IPS DF 6.9 (cell line): ENCODE results near the gene SPO11.

ENCODE experiments used
- DNase-seq: peaks from one replicate; pipeline ENCODE4 v3.0.0-alpha.2; 2013; ENCODE audit warnings: low read depth, low spot score
- H3K27ac ChIP-seq: one replicate; pipeline ENCODE4 v1.5.1; 2013; ENCODE audit warnings: low read length, control low read depth
- H3K27me3 ChIP-seq: 2 replicates; pipeline ENCODE4 v1.6.1; 2013; ENCODE audit warnings: mild to moderate bottlenecking, low read length; ENCODE audit not compliant: control insufficient read depth, insufficient read depth
- H3K36me3 ChIP-seq: 2 replicates; pipeline ENCODE4 v1.6.1; 2013; ENCODE audit warnings: low read length; ENCODE audit not compliant: control insufficient read depth, insufficient read depth
- H3K4me1 ChIP-seq: 2 replicates; pipeline ENCODE4 v1.6.1; 2013; ENCODE audit warnings: low read length; ENCODE audit not compliant: control insufficient read depth, insufficient read depth
- H3K4me3 ChIP-seq: 2 replicates; pipeline ENCODE4 v1.5.1; 2013; ENCODE audit warnings: mild to moderate bottlenecking, low read length
- H3K9me3 ChIP-seq: 2 replicates; pipeline ENCODE4 v1.6.1; 2013; ENCODE audit warnings: low read length, inconsistent platforms; ENCODE audit not compliant: control insufficient read depth, insufficient read depth
- WGBS: extraction: QIAGEN DNeasy Blood & Tissue Kit; methylation state at CpG from one replicate; pipeline ENCODE4 v1.1.7; 2013; ENCODE audit warnings: mixed read lengths, missing lambda C conversion rate; ENCODE audit not compliant: insufficient read length, insufficient coverage; 5-methylcytosine and 5-hydroxymethylcytosine counted together

The SPO11 gene

DNA sequence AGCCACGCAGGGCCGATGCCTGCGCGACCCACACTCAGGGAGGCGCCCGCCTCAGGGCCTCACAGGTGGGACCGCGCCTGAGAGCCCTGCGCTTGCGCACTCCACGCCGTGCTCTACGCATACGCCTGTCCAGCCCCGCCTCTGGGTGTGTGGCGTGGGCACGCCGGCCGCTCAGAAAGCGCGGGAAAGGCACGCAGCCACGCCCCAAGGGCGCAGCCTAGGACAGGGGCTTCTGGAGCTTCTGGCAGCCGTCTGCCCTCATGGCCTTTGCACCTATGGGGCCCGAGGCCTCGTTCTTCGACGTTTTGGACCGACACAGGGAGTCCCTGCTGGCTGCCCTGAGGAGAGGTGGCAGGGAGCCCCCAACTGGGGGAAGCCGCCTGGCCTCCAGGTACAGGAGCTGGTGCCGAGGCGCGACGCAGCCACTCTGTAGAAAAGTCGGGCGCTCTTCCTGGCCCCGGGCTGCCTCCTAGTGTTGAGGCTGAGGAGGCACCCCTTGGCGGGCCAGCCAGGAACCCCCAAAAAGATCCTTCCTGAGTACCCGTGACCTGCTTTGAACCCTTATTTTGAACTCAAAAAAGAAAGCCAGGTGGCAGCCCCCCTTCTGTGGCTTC, at the start of gene SPO11:
SPO11 (plus strand) TSS at position 196 of the 614 bp plus-strand sequence; CDS start at position 261, 65 bp downstream.
- H3K36me3 ChIP-seq: no peaks in the 10 kb centered on the region
- H3K27ac ChIP-seq: no peak within 1 kb of the TSS
- DNase-seq: no peak
- H3K4me1 ChIP-seq: peaks cover 3% of the 10 kb centered on the region; the same call in 1 of the 2 replicates
- no peaks in the 10 kb centered on the region for H3K9me3 ChIP-seq
- H3K27me3 ChIP-seq: no peaks in the 10 kb centered on the region
- no peak within 1 kb of the TSS for H3K4me3 ChIP-seq
- no CpG with 5 or more reads among the region's 40 CpGs for WGBS

- Histone ChIP-seq H3K4me3 (no peak overlapping the region), H3K9me3 (no peaks in the 10 kb centered on the region), H3K27me3 (no peaks in the 10 kb centered on the region), H3K36me3 (no peaks in the 10 kb centered on the region), H3K4me1 (no peaks in the 10 kb centered on the region), H3K27ac (no peak overlapping the region)
- DNase-seq: no peak
- no CpG with 5 or more reads among the region's 10 CpGs for WGBS
Observed at GRCh38 chr20:57280221-57280620, 49.4 kb upstream of the SPO11 start.

- Histone ChIP-seq H3K4me1 (no peaks in the 10 kb centered on the region), H3K9me3 (no peaks in the 10 kb centered on the region), H3K4me3 (no peak overlapping the region), H3K36me3 (no peaks in the 10 kb centered on the region), H3K27me3 (no peaks in the 10 kb centered on the region), H3K27ac (no peak overlapping the region)
- WGBS: no CpG with 5 or more reads among the region's 7 CpGs
- no peak for DNase-seq
Observed at GRCh38 chr20:57281900-57282299, 47.7 kb upstream of the SPO11 start.

GRCh38 chr20:57282670-57283361, 46.8 kb upstream of the SPO11 start:
- H3K9me3 ChIP-seq: no peaks in the 10 kb centered on the region
- H3K27me3 ChIP-seq: no peaks in the 10 kb centered on the region
- no peak for DNase-seq
- no CpG with 5 or more reads among the region's 18 CpGs for WGBS
- H3K4me1 ChIP-seq: no peaks in the 10 kb centered on the region
- H3K4me3 ChIP-seq: no peak overlapping the region
- no peaks in the 10 kb centered on the region for H3K36me3 ChIP-seq
- H3K27ac ChIP-seq: no peak overlapping the region

DNA sequence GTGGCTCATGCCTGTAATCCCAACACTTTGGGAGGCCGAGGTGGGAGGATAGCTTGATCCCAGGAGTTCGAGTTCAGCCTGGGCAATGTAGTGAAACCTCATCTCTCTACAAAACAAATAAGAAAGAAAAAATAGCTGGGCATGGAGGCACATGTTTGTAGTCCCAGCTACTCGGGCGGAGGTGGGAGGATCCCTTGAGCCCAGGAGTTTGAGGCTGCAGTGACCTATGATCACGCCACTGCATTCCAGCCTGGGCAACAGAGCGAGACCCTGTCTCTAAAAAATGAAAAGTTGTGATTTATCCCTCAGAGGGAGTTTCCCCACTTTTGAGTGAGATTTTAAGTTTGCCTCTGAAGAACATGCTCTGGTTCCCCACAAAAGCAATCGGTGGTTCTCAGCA, 45.7 kb upstream of the SPO11 start:
- no peaks in the 10 kb centered on the region for H3K9me3 ChIP-seq
- DNase-seq: no peak
- no peaks in the 10 kb centered on the region for H3K27me3 ChIP-seq
- no CpG with 5 or more reads among the region's 7 CpGs for WGBS
- H3K4me1 ChIP-seq: 0 out of 2 replicates have a peak, but pooled peaks cover 1% of the 10 kb centered on the region
- H3K27ac ChIP-seq: no peak overlapping the region
- no peak overlapping the region for H3K4me3 ChIP-seq
- H3K36me3 ChIP-seq: no peaks in the 10 kb centered on the region

DNA sequence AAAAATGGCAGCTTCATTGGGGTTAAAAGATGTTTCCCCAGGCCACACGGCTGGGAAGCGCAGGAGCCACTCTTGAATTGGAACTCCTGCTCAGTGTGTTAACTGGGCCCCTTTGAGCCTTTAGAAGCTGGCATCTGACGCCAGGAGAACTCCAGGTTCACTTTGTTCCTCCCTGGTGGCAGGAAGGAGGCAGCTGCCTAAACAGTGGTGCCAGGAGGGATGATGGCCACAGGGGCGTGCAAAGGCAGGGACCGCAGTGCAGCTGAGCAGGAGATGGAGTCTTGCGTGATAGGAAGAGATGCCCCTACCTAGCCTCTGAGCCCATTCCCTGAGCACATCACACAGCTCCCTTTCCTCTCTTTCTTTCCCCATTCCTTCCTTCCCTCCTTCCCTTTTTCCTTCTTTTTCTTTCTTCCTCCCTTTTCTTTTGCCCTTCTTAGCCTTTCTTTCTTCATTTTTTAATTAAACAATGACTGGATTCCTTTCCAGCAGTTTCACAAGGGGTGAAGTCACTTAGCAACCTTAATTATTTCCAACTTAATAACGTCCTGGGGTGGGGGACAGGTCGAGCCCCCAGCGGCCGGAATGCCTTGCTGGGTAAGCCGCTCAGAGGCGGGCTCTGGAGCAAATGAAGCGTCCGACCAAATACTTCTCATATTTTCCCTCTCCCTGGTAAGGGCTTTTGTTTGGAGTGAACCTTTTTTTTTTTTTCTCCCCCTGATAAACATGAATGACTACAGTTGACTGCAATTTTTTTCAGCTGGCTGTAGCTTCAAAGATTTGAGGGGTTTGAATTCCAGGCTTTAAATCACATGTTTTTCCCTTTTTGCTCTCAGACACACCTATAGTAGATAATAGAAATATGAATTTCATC, 42.4 kb upstream of the SPO11 start:
- Histone ChIP-seq H3K4me3 (no peak overlapping the region), H3K27ac (no peak overlapping the region), H3K9me3 (no peaks in the 10 kb centered on the region), H3K4me1 (0 out of 2 replicates have a peak, but pooled peaks cover 1% of the 10 kb centered on the region), H3K36me3 (no peaks in the 10 kb centered on the region), H3K27me3 (no peaks in the 10 kb centered on the region)
- DNase-seq: no peak
- no CpG with 5 or more reads among the region's 14 CpGs for WGBS

GRCh38 chr20:57287901-57288300, 41.7 kb upstream of the SPO11 start:
- H3K9me3 ChIP-seq: no peaks in the 10 kb centered on the region
- no peaks in the 10 kb centered on the region for H3K36me3 ChIP-seq
- WGBS: no CpG with 5 or more reads among the region's 6 CpGs
- H3K27ac ChIP-seq: no peak overlapping the region
- no peak for DNase-seq
- H3K4me3 ChIP-seq: no peak overlapping the region
- no peaks in the 10 kb centered on the region for H3K27me3 ChIP-seq
- 0 out of 2 replicates have a peak, but pooled peaks cover 1% of the 10 kb centered on the region for H3K4me1 ChIP-seq

GRCh38 chr20:57288651-57289277, 40.8 kb upstream of the SPO11 start:
- no peak for DNase-seq
- no peaks in the 10 kb centered on the region for H3K27me3 ChIP-seq
- no peaks in the 10 kb centered on the region for H3K36me3 ChIP-seq
- 0 out of 2 replicates have a peak, but pooled peaks cover 1% of the 10 kb centered on the region for H3K4me1 ChIP-seq
- H3K27ac ChIP-seq: no peak overlapping the region
- WGBS: no CpG with 5 or more reads among the region's 16 CpGs
- no peaks in the 10 kb centered on the region for H3K9me3 ChIP-seq
- H3K4me3 ChIP-seq: no peak overlapping the region

GRCh38 chr20:57289391-57290177, 40.0 kb upstream of the SPO11 start:
- H3K4me1 ChIP-seq: peaks cover 4% of the 10 kb centered on the region; the same call in 1 of the 2 replicates
- no peak overlapping the region for H3K4me3 ChIP-seq
- WGBS: no CpG with 5 or more reads among the region's 8 CpGs
- H3K36me3 ChIP-seq: no peaks in the 10 kb centered on the region
- no peak for DNase-seq
- no peaks in the 10 kb centered on the region for H3K9me3 ChIP-seq
- no peak overlapping the region for H3K27ac ChIP-seq
- H3K27me3 ChIP-seq: no peaks in the 10 kb centered on the region
